GM12872 (cell line): ENCODE measurements around the gene DSTN.

Experiments
- TF ChIP-seq, protein P1 (sequence below): IDR thresholded peaks from 3 replicates; pipeline ENCODE4 v1.5.1; 2011; ENCODE audit warnings: low read depth, mild to moderate bottlenecking, low read length, moderate library complexity; ENCODE audit not compliant: insufficient read depth

Gene DSTN

DNA sequence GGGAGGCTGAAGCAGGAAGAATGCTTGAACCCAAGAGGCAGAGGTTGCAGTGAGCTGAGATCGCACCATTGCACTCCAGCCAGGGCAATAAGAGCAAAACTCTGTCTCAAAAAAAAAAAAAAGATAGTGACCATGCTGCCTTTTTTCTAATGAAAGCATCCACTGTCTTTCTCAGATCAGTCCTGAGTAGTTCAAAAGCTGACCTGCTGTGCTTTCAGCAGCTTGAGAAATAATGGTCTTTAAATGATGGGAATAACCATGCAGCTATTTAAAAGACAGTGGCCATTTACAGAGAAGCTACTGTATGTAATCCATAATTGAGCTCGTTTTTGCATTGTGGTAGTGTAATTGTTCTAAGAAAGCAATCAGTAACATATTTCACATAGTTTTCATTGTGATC lies 36.1 kb downstream of the DSTN start:
- TF ChIP-seq, protein P1, sequence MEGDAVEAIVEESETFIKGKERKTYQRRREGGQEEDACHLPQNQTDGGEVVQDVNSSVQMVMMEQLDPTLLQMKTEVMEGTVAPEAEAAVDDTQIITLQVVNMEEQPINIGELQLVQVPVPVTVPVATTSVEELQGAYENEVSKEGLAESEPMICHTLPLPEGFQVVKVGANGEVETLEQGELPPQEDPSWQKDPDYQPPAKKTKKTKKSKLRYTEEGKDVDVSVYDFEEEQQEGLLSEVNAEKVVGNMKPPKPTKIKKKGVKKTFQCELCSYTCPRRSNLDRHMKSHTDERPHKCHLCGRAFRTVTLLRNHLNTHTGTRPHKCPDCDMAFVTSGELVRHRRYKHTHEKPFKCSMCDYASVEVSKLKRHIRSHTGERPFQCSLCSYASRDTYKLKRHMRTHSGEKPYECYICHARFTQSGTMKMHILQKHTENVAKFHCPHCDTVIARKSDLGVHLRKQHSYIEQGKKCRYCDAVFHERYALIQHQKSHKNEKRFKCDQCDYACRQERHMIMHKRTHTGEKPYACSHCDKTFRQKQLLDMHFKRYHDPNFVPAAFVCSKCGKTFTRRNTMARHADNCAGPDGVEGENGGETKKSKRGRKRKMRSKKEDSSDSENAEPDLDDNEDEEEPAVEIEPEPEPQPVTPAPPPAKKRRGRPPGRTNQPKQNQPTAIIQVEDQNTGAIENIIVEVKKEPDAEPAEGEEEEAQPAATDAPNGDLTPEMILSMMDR, result no peak

DNA sequence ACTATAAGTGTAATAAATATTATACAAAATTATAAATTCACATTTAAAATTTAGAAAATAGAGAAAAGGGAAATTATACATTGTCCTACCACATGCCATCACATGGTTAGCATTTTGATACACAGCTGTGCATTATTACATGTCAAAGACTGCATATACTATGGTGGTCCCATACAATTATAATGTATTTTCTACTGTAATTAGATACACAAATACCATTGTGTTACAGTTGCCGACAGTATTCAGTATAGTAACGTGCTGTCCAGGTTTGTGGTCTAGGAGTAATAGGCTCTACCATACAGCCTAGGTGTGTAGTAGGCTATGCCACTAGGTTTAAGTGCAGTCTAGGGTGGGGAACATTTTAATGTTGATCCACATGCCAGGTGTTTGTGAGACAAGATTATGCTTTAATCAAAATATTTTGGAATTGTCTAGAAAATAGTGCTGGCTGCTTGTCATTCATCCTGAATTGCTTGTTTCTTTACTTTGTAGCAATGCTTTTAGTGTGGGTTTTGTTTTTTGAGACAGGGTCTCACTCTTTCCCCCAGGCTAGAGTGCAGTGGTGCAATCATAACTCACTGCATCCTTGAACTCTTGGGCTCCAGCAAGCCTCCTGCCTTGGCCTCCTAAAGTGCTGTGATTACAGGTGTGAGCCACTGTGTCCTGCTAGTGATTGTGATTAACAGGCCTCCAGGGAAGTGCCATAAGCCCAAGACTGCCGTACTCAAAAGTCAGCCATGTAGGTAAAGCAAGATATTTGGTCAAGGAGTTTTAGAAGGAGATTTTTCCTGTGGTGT lies 39.0 kb downstream of the DSTN start:
- TF ChIP-seq, protein P1, result no peak

DNA sequence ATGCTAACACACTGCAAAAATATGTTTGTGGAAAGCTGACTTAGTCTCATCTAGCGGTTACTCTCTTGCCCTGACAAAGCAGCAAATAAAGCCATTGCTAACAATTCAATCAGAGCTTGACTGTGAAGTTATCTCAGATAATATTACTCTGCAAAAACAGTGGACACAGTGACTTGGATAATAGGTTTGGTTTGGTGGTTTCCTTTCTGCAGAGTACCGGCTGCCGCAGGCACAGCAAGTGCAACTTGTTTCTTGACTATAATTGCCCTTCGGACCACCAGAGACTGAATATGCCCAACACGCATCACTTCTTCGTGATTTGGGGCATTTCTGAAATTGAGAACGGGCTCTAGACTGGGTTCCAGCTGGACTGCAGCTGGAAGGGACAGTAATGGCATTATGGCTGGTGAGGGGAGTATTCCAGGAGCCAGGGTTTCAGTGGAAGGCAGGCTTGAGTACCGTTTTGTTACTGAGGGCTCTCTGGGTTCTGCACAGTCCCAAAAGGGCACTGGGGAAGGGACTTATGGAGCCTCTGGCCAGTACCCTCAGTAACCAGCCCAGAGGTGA lies 40.0 kb downstream of the DSTN start:
- TF ChIP-seq, protein P1, result no peak

DNA sequence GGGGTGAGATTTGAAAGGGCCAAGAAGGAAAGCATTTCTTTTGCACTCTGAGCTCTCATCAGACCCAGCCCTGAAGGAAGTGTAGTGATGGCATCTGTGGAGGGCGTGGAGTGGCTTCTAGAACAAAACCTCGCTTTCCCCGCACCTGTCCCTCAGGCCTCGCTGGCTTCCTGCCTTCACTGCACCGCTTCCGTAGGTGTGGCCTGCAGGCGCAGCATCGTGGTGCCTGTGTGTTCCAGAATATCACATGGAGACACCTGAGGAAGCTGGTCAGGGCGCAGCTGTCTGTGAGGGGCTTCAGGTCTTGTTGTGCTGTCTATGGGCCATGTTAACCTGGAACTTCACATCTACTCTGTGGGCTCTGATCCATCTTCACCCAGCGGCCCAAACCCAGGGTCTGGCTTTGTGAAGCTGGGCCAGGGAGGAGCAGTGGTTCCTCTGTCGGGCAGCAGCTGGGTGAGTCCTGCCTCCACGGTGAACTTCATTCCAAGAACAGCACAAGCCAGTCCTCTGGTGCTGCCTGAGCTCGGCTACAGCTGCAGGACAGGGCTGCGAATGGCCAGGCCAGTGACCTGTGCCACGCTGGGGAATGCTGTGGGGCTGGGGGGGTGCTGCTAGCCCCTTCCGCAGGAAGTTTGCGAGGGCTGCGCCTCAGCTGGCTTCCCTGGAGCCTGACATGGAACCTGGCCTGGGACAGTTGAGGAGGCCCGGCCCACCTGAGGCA lies 40.9 kb downstream of the DSTN start:
- TF ChIP-seq, protein P1, result no peak

DNA sequence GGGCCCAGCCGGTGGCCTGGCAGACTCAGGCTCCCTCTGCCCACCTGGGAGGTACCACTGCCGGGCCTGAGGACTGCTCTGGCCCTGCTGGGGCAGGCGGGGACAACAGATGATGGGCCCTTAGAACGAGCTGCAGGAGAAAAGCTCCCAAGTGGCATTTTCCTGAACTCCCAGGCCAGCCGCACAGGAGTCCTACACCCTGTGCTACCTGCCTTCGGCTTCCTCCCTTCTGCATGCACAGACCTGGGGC lies 41.3 kb downstream of the DSTN start:
- TF ChIP-seq, protein P1, result no peak

DNA sequence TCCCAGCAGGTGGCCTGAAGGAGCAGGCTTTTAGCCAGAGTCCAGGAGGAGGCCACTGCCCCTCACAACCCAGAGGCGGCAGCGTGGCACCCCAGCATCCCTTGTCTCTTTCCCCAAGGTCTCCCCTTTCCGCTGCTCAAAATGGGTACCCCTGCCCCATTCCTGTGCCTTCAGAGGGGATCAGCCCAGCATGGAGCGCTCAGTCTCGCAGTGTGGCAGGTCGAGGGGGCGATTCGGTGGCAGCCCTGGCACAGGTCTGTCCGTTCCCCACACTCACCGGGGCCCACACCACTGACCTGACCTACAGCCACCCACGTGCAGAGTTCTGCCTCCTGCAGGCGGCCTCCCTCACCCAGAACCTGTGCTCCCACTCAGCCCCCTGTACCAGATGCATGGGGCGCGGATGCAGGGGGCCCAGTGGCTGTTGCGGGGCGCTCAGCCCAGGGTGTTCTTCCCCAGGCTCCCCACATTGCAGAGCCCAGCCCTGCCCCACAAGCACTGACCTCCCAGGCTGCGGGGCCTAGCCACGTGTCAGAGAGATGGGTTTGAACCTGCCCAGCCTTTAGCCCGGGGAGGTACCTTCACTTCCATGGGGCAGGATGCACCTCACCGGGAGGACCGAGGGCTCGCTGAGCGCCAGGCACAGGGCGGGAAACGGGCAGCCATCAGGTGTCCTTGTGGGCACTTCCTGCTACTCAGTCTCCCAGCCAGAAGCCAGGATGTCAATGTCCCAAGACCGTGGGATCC lies 41.8 kb downstream of the DSTN start:
- TF ChIP-seq, protein P1, result peak; percentile 38; the same call in 1 of the 3 replicates

DNA sequence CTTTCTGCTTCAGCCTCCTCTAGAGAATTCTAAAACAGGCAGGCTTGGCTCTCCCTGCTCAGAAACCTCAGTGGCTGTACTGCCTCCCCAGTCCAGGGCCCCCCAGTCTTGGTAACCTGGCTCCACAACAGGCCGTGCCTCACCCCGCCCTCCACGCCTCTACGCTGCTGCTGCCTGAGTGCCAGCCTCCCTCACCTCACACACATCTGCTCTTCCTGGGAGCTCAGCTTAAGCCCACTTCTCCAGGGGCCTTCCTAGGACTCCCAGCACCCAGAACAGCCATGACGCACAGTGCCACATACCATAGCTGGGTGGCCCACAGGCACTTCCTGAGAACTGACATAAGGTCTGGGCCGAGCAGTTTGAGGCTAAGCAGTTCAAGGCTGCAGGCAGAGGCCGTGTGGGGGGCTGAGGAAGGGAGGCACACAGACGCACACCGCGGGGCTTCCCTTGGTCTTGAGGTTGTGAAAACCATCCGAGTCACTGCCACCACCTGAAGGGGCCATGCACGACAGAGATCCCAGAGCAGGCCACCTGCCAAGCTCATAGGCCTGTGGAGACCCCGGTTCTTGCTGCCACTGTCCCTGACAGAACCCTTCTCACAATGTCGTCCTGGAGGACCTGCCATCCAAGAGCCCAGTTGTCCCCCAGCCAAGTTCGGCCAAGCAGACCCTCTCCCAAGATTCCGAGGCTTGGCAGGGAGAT lies 42.6 kb downstream of the DSTN start:
- TF ChIP-seq, protein P1, result no peak
